Esophagus muscularis mucosa (tissue), 3 donors: ENCODE data around the gene CNGA1.

Experiments used
- EP300 ChIP-seq: sonication (generic); formaldehyde crosslinking; IDR thresholded peaks from one replicate; pipeline ENCODE4 v1.6.1; 2017; ENCODE audit warnings: antibody characterized with exemption
- TF ChIP-seq, protein P1 (sequence below), 3 experiments: fragments of 200-600 bp in 2 of 3; fragments of 450-650 bp in 1 of 3; sonication (generic) in 2 of 3; IDR thresholded peaks; one replicate each; pipeline ENCODE4 v1.5.1; 2017 to 2019; ENCODE audit warnings: antibody characterized with exemption in 3 of 3, mild to moderate bottlenecking in 2 of 3, moderate library complexity in 1 of 3

GRCh38 chr4:47926667-47927258, 89.7 kb downstream of the CNGA1 start:
- no peak for TF ChIP-seq EP300
- TF ChIP-seq, protein P1, sequence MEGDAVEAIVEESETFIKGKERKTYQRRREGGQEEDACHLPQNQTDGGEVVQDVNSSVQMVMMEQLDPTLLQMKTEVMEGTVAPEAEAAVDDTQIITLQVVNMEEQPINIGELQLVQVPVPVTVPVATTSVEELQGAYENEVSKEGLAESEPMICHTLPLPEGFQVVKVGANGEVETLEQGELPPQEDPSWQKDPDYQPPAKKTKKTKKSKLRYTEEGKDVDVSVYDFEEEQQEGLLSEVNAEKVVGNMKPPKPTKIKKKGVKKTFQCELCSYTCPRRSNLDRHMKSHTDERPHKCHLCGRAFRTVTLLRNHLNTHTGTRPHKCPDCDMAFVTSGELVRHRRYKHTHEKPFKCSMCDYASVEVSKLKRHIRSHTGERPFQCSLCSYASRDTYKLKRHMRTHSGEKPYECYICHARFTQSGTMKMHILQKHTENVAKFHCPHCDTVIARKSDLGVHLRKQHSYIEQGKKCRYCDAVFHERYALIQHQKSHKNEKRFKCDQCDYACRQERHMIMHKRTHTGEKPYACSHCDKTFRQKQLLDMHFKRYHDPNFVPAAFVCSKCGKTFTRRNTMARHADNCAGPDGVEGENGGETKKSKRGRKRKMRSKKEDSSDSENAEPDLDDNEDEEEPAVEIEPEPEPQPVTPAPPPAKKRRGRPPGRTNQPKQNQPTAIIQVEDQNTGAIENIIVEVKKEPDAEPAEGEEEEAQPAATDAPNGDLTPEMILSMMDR (IDR thresholded peaks at IDR 0.05) = peak; percentile 41 to 65 (median 52)
